HK-2 (cell line): ENCODE results near the gene FNBP1.
"Not testable (repeated sequence)": the region's sequence is repeated elsewhere in the genome, so short reads cannot be mapped to it uniquely, and the experiment has no call there.

Experiments used
- DNase-seq: peaks from one replicate; pipeline ENCODE4 v3.0.0-alpha.2; 2018; ENCODE audit not compliant: unreplicated experiment

FNBP1 gene

DNA sequence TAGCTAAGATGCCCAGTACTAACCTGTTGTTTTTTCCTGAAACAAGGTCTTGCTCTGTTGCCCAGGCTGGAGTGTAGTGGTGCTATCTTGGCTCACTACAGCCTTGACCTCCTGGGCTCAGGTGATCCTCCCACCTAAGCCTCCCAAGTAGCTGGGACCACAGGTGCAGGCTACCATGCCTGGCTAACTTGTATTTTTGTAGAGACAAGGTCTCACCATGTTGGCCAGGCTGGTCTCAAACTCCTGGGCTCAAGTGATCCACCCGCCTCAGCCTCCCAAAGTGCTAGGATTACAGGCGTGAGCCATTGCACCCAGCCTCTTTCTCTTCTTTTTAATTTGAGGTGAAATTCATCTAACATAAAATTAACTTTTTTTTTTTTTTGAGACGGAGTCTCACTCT is 21.1 kb downstream of the FNBP1 start:
- DNase-seq: not testable (repeated sequence)

- DNase-seq: no peak
These were observed 21.9 kb downstream of the FNBP1 start for GRCh38 chr9:130021123-130021522.

DNA sequence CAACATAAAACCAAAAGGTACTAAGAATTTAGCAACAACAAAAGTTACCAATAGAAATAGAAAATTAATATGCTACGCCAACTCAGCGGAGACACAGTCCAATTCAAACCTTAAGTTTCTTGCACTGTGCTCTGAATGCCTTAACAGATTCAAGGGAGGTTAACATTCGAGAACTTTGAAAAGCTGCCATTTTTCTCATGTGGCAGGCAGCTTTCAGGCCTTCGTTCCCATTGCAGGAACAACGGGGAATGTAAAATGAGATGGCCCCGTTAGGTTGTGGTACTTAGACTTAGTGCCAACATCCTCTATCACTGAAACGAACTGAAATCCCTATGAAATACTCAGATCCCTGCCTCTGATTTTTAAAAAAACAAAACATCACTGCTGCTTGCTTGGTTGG is 22.4 kb downstream of the FNBP1 start:
- DNase-seq: no peak

GRCh38 chr9:130018265-130018664 is 24.7 kb downstream of the FNBP1 start:
- DNase-seq: no peak

DNA sequence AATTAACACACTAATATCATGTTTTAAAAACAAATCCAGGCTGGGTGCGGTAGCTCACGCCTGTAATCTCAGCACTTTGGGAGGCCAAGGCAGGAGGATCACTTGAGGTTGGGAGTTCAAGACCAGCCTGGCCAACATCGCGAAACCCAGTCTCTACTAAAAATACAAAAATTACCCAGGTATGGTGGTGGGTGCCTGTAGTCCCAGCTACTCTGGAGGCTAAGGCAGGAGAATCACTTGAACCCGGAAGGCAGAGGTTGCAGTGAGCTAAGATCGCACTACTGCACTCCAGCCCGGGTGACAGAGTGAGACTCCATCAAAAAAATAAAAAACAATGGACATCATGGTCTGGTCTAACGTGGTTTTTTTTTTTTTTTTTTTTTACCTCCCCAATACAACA is 25.5 kb downstream of the FNBP1 start:
- DNase-seq: not testable (repeated sequence)

DNA sequence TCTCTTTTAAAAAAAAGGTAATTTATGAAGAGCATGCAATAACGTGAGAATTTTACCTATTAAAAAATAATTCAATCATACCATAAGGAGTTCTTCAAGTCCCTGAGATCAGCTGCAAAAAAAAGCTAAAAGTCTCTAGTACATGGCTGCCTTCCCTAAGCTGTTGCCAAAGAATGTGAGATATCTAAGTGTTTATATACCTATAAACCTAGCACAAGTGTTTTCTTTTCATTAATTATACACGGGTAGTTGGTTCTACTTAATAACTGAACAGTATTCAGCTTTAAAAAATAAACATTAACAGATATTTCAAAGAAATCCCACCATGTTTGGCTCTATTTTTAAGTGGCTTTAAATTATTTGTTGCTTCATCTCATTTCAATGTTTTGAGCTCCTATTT is 25.9 kb downstream of the FNBP1 start:
- DNase-seq: no peak

DNA sequence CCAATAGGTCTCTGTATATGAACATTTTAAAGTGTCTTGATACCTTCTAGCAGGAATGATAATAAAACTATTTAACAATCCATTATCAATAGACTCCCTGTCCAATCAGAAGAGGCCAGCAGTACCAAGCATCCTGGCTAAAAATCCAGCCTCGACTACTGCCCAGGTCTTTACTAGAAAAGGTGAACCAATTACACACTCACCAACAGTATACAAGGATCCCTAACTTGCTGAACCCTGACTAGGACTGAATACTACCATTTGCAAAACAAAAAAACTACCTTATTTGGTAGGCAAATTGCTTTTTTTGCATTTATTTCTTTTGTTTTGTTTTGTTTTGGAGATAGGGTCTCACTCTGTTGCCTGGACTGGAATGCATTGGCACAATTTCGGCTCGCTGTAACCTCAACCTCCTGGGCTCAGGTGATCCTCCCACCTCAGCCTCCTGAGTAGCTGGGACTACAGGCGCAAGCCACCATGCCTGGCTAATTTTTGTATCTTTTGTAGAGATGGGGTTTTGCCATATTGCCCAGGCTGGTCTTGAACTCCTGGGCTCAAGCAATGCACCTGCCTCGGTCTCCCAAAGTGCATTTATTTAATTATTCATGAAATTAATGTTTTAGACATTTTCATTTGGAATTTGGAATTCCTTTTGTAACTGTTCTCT is 27.5 kb downstream of the FNBP1 start:
- DNase-seq: no peak

- DNase-seq: no peak
These were observed 29.7 kb downstream of the FNBP1 start for GRCh38 chr9:130013326-130013725.

DNA sequence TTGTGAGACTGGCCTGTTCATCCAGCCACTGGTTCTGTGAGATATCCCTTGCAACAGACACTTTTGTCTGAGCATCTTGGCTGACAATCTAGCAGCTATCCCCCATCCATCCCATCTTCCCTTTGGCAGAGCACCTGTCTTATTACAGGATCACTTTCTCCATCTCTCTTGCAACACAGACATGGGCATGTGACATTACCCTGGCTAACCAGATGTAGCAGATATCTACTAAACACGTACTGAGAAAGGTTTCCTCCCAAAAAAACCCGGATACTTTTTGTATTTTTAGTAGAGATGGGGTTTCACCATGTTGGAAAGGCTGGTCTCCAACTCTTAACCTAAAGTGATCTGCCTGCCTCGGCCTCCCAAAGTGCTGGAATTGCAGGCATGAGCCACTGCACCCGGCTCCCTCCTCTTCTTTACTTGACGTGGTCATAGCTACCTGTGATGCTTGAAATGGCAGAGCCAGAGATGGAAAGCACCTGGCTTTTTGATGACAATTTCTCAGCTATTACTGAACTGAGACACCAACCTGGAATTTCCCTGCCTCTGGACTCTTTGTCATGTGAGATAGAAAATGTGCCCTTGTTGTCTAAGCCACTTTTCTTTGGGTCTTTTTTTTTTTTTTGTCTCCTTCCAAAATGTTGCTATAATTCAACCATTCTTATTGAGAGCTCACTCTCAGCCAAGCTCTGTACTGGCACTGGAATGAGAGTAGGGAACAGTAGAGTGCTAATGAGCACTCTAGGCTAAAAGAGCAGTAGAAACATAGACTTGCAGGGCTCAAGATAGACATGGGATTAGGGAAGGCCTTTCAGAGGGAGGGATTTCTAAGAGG is 32.6 kb downstream of the FNBP1 start:
- DNase-seq: no peak

DNA sequence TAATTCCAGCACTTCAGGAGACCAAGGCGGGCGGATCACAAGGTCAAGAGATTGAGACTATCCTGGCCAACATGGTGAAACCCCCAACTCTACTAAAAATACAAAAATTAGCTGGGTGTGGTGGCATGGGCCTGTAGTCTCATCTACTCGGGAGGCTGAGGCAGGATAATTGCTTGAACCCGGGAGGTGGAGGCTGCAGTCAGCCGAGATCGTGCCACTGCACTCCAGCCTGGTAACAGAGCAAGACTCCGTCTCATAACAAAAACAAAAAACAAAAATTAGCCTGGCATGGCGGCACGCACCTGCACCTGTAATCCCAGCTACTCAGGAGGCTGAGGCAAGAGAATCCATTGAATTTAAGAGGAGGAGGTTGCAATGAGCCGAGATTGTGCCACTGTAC is 33.4 kb downstream of the FNBP1 start:
- DNase-seq: not testable (repeated sequence)

DNA sequence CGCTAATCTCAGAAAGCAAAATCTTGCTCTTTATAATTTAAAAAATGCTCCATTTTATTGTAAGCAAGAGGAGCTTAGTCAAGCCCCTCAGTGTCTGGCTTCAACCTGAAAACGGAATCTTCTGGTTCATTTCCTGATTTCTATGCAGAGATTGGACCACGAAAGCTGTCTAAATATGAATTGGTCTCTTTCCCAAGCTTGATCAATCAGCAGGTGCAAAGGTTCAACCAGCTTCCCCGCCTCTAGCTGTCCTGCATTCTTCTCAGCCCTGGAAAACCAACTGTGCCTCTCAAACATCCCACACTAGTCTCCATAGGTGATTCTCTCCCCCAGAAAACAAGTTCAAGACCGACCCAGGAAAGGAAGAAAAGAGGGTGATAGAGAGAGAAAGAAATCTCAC is 34.5 kb downstream of the FNBP1 start:
- no peak for DNase-seq

DNA sequence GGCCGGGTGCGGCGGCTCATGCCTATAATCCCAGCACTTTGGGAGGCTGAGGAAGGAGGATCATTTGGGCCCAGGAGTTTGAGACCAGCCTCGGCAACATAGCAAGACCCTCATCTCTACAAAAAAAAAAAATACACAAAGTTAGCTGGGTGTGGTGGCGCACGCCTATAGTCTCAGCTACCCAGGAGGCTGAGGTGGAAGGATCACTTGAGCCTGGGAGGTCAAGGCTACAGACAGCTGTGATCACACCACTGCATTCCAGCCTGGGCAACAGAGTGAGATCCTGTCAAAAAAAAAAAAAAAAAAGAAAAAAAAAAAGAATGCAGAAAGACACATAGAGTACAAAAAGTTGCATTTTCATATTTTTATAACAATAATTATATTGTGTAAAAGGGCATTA is 36.0 kb downstream of the FNBP1 start:
- DNase-seq: not testable (repeated sequence)

GRCh38 chr9:130003943-130004552 is 38.9 kb downstream of the FNBP1 start:
- DNase-seq: no peak

DNA sequence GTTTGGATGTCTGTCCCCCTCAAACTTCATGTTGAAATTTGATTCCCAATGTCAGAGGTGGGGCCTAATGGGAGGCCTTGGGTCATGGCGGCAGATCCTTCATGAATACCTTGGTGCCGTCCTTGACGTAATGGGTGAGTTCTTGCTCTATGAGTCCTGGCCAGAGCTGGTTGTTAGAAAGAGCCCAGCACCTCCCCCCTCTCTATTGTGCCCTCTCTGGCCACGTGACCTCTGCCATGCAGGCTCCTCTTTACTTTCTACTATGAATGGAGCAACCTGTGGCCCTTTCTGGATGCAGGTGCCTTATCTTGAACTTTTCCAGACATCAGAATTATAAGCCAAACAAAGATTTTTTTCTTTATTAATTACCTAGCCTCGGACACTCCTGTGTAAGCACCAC is 40.7 kb downstream of the FNBP1 start:
- DNase-seq: no peak

- DNase-seq: no peak
These were observed 41.8 kb downstream of the FNBP1 start for GRCh38 chr9:130001190-130001589.

DNA sequence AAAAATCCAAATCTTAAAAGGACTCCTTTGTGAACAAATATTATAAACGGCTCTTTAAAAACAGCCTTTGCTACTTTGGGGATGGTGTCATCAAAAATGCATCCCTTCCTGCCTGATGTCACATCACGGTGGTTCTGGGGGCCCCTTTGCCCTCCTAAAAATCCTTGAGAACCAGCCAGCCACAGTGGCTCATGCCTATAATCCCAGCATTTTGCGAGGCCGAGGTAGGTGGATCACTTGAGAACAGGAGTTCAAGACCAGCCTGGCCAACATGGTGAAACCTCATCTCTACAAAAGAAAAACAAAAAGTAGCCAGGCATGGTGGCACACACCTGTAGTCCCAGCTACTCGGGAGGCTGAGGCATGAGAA is 43.9 kb downstream of the FNBP1 start:
- no peak for DNase-seq

DNA sequence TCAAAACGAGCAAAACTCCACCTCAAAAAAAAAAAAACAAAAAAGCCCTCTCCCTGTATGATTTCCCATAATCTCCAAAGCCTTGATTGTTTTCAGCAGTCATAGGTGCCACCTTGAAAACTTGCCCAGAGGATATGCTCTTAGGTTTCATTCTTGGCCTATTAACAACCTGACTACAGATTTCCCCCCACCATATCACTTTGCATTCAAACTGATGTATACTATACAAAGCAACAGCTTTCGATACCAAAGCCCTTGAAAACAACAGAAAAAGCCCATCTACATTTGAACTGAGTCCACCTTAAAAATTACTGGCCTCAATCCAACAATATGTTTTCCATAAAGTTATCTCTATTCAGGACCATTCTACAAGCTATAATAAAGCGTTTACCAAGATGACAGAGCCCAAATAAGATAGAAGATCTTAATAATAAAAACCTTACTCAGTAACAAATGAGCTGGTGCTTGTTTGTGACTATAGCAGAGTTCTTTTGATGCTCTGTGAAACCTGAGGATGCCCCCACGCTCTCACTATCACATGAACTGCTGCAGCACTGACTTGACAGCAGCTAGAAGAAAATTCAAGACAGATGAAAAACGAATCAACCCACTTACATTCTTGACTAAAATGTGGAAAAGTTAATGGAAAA is 44.4 kb downstream of the FNBP1 start:
- DNase-seq: no peak

DNA sequence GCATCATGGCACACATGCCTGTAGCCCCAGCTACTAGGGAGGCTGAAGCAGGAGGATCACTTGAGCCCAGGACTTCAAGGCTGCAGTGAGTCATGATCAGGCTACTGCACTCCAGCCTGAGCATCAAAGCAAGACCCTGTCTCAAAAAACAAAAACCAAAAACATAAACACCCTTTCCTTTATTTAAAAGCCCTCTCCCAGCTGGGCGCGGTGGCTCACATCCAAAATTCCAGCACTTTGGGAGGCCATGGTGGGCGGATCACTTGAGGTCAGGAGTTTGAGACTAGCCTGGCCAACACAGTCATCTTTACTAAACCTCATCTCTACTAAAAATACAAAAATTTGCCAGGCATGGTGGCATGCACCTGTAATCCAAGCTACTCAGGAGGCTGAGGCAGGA is 45.3 kb downstream of the FNBP1 start:
- DNase-seq: not testable (repeated sequence)

DNA sequence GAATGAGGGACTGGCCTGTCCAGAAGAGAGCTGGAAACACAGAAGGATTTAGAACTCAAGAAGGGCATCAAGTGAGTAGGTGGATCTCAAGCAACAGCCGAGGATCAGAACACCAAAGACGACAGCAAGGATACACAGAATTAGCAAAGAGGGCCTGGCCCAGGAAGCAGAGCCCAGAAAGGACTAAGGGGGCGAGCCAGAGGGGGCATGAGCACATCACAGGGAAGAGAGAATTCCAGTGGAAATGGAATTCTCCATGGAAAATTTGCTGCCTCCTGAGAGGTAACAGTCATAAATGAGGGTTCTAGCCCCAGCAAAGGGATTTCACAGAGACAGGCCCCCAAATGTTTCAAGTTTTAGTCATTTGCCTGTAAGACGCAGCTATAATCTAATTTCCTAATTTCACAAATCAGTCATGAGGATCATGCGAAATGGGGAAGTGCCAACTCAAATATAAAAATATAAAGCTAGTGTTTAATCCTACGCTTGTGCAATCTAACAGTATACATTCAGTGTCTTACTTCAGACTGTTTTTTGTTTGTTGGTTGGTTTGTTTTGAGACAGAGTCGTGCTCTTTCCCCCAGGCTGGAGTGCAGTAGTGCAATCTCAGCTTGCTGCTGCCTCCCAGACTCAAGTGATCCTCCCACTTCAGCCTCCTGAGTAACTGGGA is 46.7 kb downstream of the FNBP1 start:
- DNase-seq: no peak

DNA sequence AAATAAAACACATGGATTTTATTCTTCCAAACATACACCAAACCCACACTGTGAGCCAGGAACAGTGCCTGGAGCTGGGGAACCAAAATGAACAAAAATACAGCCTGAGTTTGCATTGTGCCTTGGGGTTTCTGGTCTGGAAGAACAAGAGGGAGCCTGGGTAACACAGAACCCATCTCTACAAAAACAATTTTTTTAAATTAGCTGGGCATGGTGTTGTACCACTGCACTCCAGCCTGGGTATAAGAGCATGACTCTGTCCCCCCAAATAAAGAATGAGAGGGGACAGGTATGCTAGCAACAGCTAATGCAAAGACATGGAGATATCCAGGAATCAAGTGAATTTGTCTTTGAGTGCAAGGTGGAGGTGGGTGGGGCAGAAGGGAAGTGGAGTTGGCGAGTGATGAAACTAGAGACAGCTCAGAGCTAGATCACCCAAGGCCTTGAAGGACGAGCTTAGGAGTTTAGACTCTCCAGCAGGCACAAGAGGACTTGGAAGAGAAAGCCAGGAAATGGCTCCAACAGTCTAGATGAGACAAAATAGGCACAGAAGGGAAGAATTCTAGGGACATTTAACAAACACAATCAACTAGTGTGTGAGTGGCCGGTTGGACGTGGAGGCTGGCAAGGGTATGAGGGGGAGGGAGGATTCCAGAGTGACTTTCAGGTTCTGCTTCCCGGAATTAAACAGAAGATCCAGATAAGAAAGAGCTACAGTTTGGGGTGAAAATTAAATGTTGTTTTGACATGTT is 47.4 kb downstream of the FNBP1 start:
- DNase-seq: no peak

GRCh38 chr9:129994882-129995281 is 48.1 kb downstream of the FNBP1 start:
- DNase-seq: no peak
